HepG2 (cell line): ENCODE measurements around the gene COX7B. TPM values are rescaled to one million over a fixed set of nuclear protein-coding genes. Genes with fewer than 3 reads are reported as not detected.

Source experiments
- ARNT ChIP-seq: fragments of 450-650 bp; IDR thresholded peaks from 2 replicates; pipeline ENCODE4 v1.6.1; 2017
- ATF7 ChIP-seq, 2 experiments: fragments of 450-650 bp in 1 of 2; sonication (generic) in 1 of 2; formaldehyde crosslinking in 1 of 2; IDR thresholded peaks; 2 replicates each; pipeline versions ENCODE4 v1.4.0 to v1.6.1; 2016 to 2020; ENCODE audit warnings: antibody characterized with exemption in 1 of 2, mild to moderate bottlenecking in 1 of 2, missing genetic modification reagents in 1 of 2
- FOSL2 ChIP-seq: sonication (generic); formaldehyde crosslinking; IDR thresholded peaks from 2 replicates; pipeline ENCODE4 v1.4.0; 2020; ENCODE audit warnings: missing genetic modification reagents
- GABPB1 ChIP-seq: IDR thresholded peaks from 2 replicates; pipeline ENCODE4 v1.6.1; 2016; ENCODE audit warnings: mild to moderate bottlenecking, missing genetic modification reagents, moderate library complexity, missing compliant biosample characterization
- GFI1 ChIP-seq: sonication (generic); formaldehyde crosslinking; IDR thresholded peaks from 2 replicates; pipeline ENCODE4 v1.5.0; 2020; ENCODE audit warnings: missing genetic modification reagents, mild to moderate bottlenecking, borderline replicate concordance
- HDAC1 ChIP-seq: sonication (generic); formaldehyde crosslinking; IDR thresholded peaks from 2 replicates; pipeline ENCODE4 v1.5.1; 2020; ENCODE audit warnings: mild to moderate bottlenecking, missing genetic modification reagents
- HNF1B ChIP-seq: sonication (generic); formaldehyde crosslinking; IDR thresholded peaks from 2 replicates; pipeline ENCODE4 v1.5.1; 2020; ENCODE audit warnings: mild to moderate bottlenecking, moderate library complexity, missing genetic modification reagents
- HOXA3 ChIP-seq: sonication (generic); formaldehyde crosslinking; IDR thresholded peaks from 2 replicates; pipeline ENCODE4 v1.5.0; 2020; ENCODE audit warnings: missing genetic modification reagents
- NFRKB ChIP-seq: fragments of 450-650 bp; IDR thresholded peaks from 2 replicates; pipeline ENCODE4 v1.6.1; 2017
- POLR2AphosphoS5 ChIP-seq: IDR thresholded peaks from 2 replicates; pipeline ENCODE4 v1.6.1; 2012; ENCODE audit warnings: low read depth, low read length
- RBAK ChIP-seq: sonication (generic); formaldehyde crosslinking; IDR thresholded peaks from 2 replicates; pipeline ENCODE4 v1.5.1; 2020; ENCODE audit warnings: mild to moderate bottlenecking, missing genetic modification reagents
- RBFOX2 ChIP-seq: fragments of 200-400 bp; formaldehyde crosslinking; IDR thresholded peaks from 2 replicates; pipeline ENCODE4 v1.6.1; 2017; ENCODE audit warnings: low read depth, mild to moderate bottlenecking, low read length
- RORA ChIP-seq: sonication (generic); formaldehyde crosslinking; IDR thresholded peaks from 2 replicates; pipeline ENCODE4 v1.5.0; 2020; ENCODE audit warnings: mild to moderate bottlenecking, missing genetic modification reagents, moderate library complexity
- TMF1 ChIP-seq: sonication (generic); formaldehyde crosslinking; IDR thresholded peaks from 2 replicates; pipeline ENCODE4 v1.8.1; 2022; ENCODE audit warnings: low read depth, missing genetic modification reagents
- YEATS2 ChIP-seq: sonication (generic); formaldehyde crosslinking; IDR thresholded peaks from 2 replicates; pipeline ENCODE4 v1.4.0; 2020; ENCODE audit warnings: missing genetic modification reagents, borderline replicate concordance
- ZIK1 ChIP-seq: sonication (generic); formaldehyde crosslinking; IDR thresholded peaks from 2 replicates; pipeline ENCODE4 v1.5.0; 2020; ENCODE audit warnings: mild to moderate bottlenecking, low read depth, missing genetic modification reagents, borderline replicate concordance
- ZNF10 ChIP-seq: sonication (generic); formaldehyde crosslinking; IDR thresholded peaks from 2 replicates; pipeline ENCODE4 v1.4.0; 2020; ENCODE audit warnings: mild to moderate bottlenecking, low read depth, missing genetic modification reagents, borderline replicate concordance
- ZNF230 ChIP-seq: sonication (generic); formaldehyde crosslinking; IDR thresholded peaks from 2 replicates; pipeline ENCODE4 v1.4.0; 2020; ENCODE audit warnings: mild to moderate bottlenecking, missing genetic modification reagents
- ZNF235 ChIP-seq: sonication (generic); formaldehyde crosslinking; IDR thresholded peaks from 2 replicates; pipeline ENCODE4 v1.8.1; 2023; ENCODE audit warnings: mild to moderate bottlenecking, missing genetic modification reagents, borderline replicate concordance
- ZNF30 ChIP-seq: sonication (generic); formaldehyde crosslinking; IDR thresholded peaks from 2 replicates; pipeline ENCODE4 v1.5.0; 2020; ENCODE audit warnings: mild to moderate bottlenecking, missing genetic modification reagents
- ZNF446 ChIP-seq: sonication (generic); formaldehyde crosslinking; IDR thresholded peaks from 2 replicates; pipeline ENCODE4 v1.5.0; 2020; ENCODE audit warnings: mild to moderate bottlenecking, missing genetic modification reagents
- ZNF512B ChIP-seq: sonication (generic); formaldehyde crosslinking; IDR thresholded peaks from 2 replicates; pipeline ENCODE4 v1.5.1; 2020; ENCODE audit warnings: missing genetic modification reagents, mild to moderate bottlenecking, borderline replicate concordance
- ZNF782 ChIP-seq: sonication (generic); formaldehyde crosslinking; IDR thresholded peaks from 2 replicates; pipeline ENCODE4 v1.4.0; 2020; ENCODE audit warnings: missing genetic modification reagents, mild to moderate bottlenecking, borderline replicate concordance
- polyA plus RNA-seq, 8 experiments: library from polyadenylated mRNA; depleted of rRNA in 3 of 8; stranded (reverse) in 7 of 8; unstranded in 1 of 8; fragments of >200 nt; fragmentation: Illumina TruSeq in 4 of 8; extraction: Trizol in 4 of 8; gene quantifications; 2 replicates each; pipeline versions ENCODE4 v1.2.1 to v1.2.3, GENCODE V29; 2011 to 2016; ENCODE audit warnings: low read depth in 4 of 8, missing spikeins in 1 of 8, mixed read lengths in 1 of 8; ENCODE audit not compliant: insufficient read depth in 1 of 8
- total RNA-seq, 5 experiments: library from RNA; depleted of rRNA; stranded (reverse); fragments of >200 nt; fragmentation: Illumina TruSeq; extraction: Trizol; gene quantifications; 2 replicates each; pipeline ENCODE4 v1.2.3, GENCODE V29; 2016; ENCODE audit warnings: low read depth in 1 of 5
- TF ChIP-seq, protein P1 (sequence below): sonication (generic); formaldehyde crosslinking; IDR thresholded peaks from 2 replicates; pipeline ENCODE4 v1.8.0; 2022; ENCODE audit warnings: mild to moderate bottlenecking, missing genetic modification reagents, borderline replicate concordance

COX7B gene
- total and polyA plus RNA-seq, 2 of the 13 experiments (the other 11 are each of a cell fraction or from before 2014, with no cell fraction given), result 375 to 635 TPM

DNA sequence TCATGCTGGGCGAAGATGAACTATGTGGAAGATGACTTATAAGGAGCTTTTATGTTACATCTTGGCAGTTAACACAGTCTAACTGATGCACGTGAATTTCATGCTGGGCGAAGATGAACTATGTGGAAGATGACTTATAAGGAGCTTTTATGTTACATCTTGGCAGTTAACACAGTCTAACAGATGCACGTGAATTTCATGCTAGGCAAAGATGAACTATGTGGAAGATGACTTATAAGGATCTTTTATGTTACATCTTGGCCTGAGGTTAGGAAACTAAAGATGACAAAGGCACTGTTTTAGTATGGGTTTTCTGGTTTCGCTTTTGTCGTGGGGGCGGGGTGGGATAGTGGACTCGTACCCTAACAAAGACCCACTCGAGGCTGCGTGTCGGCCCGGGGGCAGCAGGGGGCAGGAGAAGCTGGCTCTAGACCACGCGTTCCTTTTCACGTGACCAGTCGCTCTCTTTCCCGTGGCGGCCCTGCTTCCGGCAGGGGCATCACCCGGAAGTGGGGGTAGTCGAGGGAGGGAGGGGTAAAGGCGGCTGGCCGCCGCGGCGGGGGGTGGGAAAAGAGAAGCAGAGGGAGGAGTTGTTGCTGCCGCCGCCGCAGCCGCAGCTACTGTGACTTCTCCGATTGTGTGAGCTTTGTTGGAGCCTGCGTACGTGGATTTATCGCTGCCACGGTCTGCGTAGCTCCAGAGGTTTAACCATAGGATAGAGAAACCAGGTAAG, 11.0 kb downstream of the COX7B start, which contains the start of gene ATP7A (continued):
- TF ChIP-seq ZNF512B (CRISPR knock-in tag), result no peak
- TF ChIP-seq HNF1B, result no peak
- TF ChIP-seq ZNF10 (CRISPR knock-in tag), result no peak
- TF ChIP-seq, protein P1, sequence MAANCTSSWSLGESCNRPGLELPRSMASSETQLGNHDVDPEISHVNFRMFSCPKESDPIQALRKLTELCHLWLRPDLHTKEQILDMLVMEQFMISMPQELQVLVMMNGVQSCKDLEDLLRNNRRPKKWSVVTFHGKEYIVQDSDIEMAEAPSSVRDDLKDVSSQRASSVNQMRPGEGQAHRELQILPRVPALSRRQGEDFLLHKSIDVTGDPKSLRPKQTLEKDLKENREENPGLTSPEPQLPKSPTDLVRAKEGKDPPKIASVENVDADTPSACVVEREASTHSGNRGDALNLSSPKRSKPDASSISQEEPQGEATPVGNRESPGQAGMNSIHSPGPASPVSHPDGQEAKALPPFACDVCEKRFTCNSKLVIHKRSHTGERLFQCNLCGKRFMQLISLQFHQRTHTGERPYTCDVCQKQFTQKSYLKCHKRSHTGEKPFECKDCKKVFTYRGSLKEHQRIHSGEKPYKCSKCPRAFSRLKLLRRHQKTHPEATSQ (CRISPR knock-in tag), result no peak
- TF ChIP-seq NFRKB, result no peak
- TF ChIP-seq HDAC1, result peak; percentile 41; the same call in 1 of the 2 replicates
- TF ChIP-seq HOXA3, result peak; percentile 58
- TF ChIP-seq GFI1 (CRISPR knock-in tag), result 0 out of 2 replicates have a peak, but pooled peaks have one; percentile 21
- TF ChIP-seq ATF7 (IDR thresholded peaks at IDR 0.05), result no peak
- TF ChIP-seq ATF7 (CRISPR knock-in tag; IDR thresholded peaks at IDR 0.05), result no peak
- peak; percentile 90 for TF ChIP-seq GABPB1 (CRISPR knock-in tag)
- no peak for TF ChIP-seq ZNF30 (CRISPR knock-in tag)
- TF ChIP-seq ZNF446, result no peak
- no peak for TF ChIP-seq RBFOX2
- no peak for TF ChIP-seq ZIK1 (CRISPR knock-in tag)
- no peak for TF ChIP-seq TMF1 (CRISPR knock-in tag)
- TF ChIP-seq ZNF782 (CRISPR knock-in tag), result no peak
- TF ChIP-seq RORA, result no peak
- peak; percentile 49; the same call in 1 of the 2 replicates for TF ChIP-seq YEATS2
- TF ChIP-seq FOSL2 (CRISPR knock-in tag), result 0 out of 2 replicates have a peak, but pooled peaks have one; percentile 12
- TF ChIP-seq ZNF230 (CRISPR knock-in tag), result no peak
- no peak for TF ChIP-seq ARNT
- peak; percentile 48; the same call in 1 of the 2 replicates for TF ChIP-seq POLR2AphosphoS5
- TF ChIP-seq ZNF235 (CRISPR knock-in tag), result no peak
- no peak for TF ChIP-seq RBAK (CRISPR knock-in tag)
